GM12878 (cell line): ENCODE data around the gene SLC25A48.

Experiments used
- CEBPB ChIP-seq, 2 experiments: fragments of 150-350 bp in 1 of 2; IDR thresholded peaks; 2 replicates each; pipeline ENCODE4 v1.6.1; 2012 to 2014; ENCODE audit warnings: low read depth in 2 of 2, low read length in 2 of 2, borderline replicate concordance in 1 of 2, inconsistent platforms in 1 of 2
- EZH2 ChIP-seq: IDR thresholded peaks from 2 replicates; pipeline ENCODE4 v1.6.1; 2012; ENCODE audit warnings: low read depth, mild to moderate bottlenecking, control low read depth, inconsistent platforms, low read length, borderline replicate concordance; ENCODE audit not compliant: control insufficient read depth
- HDAC2 ChIP-seq: fragments of 200-600 bp; sonication (generic); IDR thresholded peaks from 2 replicates; pipeline ENCODE4 v1.6.1; 2017

DNA sequence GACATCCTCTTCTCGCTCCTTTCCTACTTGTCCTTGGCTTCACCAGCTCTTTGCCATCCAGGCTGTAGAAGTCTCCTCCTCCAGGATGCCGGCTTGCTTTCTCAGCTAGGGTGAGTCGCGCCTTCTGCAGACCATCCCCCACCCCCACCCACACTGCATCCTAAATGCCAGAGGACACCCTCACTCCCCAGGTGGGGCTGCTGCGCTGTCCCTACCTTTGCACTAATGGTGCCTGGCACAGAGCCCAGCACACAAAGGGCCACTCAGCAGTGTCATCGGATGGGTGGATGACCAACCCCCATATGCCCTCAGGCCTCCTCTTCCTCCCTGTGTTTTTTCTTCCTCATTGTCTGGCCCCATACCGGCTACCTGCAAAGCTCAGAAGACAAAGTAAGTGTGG is 46.3 kb downstream of the SLC25A48 start:
- TF ChIP-seq CEBPB (IDR thresholded peaks at IDR 0.05; ENCODE audit: borderline replicate concordance in 1 of 2, low read depth in 2 of 2, low read length in 2 of 2) = no peak
- no peak for TF ChIP-seq EZH2
- no peak for TF ChIP-seq HDAC2
